CD4-positive, CD25-positive, alpha-beta regulatory T cell (primary cell): ENCODE results near the gene AP2A1. TPM values are rescaled to one million over a fixed set of nuclear protein-coding genes. Genes with fewer than 3 reads are reported as not detected.

Source experiments
- ATAC-seq, 2 donors: fragments of 150-1000 bp; cut with Tn5 transposase; one replicate each; pipeline ENCODE4 v1.10.0; 2021; ENCODE audit warnings: low read depth in 2 of 2, moderate number of reproducible peaks in 2 of 2, moderate library complexity in 1 of 2
- DNase-seq, 3 donors: peaks; one replicate each; pipeline versions ENCODE4 v3.0.0 to v3.0.0-alpha.2; 2012 to 2022; ENCODE audit warnings: mixed read lengths in 1 of 3
- H3K27ac ChIP-seq: one replicate; pipeline ENCODE4 v1.7.0; 2013; ENCODE audit warnings: mild to moderate bottlenecking, low read length; ENCODE audit not compliant: insufficient read depth, poor library complexity, severe bottlenecking
- H3K27me3 ChIP-seq: one replicate; pipeline ENCODE4 v1.7.0; 2013; ENCODE audit warnings: low read length; ENCODE audit not compliant: control insufficient read depth, insufficient read depth
- H3K36me3 ChIP-seq: one replicate; pipeline ENCODE4 v1.7.0; 2013; ENCODE audit warnings: mild to moderate bottlenecking, low read length, moderate library complexity; ENCODE audit not compliant: control insufficient read depth, insufficient read depth
- H3K4me1 ChIP-seq: 2 replicates; pipeline ENCODE4 v1.7.0; 2013; ENCODE audit warnings: mild to moderate bottlenecking, low read length; ENCODE audit not compliant: insufficient read depth, control insufficient read depth, poor library complexity, severe bottlenecking
- H3K4me3 ChIP-seq: one replicate; pipeline ENCODE4 v1.7.0; 2013; ENCODE audit warnings: low read depth, mild to moderate bottlenecking, low read length, moderate library complexity
- H3K9me3 ChIP-seq, 2 experiments: 1 replicate in 1 of 2; 2 replicates in 1 of 2; pipeline ENCODE4 v1.7.0; 2013; ENCODE audit warnings: low read length in 2 of 2, mild to moderate bottlenecking in 1 of 2, moderate library complexity in 1 of 2; ENCODE audit not compliant: control insufficient read depth in 2 of 2
- H3K27ac Mint-ChIP-seq, 3 donors: one replicate each; pipeline ENCODE4 v1.8.0; 2020 to 2022; ENCODE audit warnings: mild to moderate bottlenecking in 3 of 3, mixed read lengths in 3 of 3, moderate library complexity in 2 of 3
- H3K27me3 Mint-ChIP-seq: one replicate; pipeline ENCODE4 v1.8.0; 2022; ENCODE audit warnings: mild to moderate bottlenecking, mixed read lengths
- H3K36me3 Mint-ChIP-seq: one replicate; pipeline ENCODE4 v1.8.0; 2020; ENCODE audit warnings: mixed read lengths
- H3K4me1 Mint-ChIP-seq, 4 donors: one replicate each; pipeline ENCODE4 v1.8.0; 2020 to 2022; ENCODE audit warnings: mixed read lengths in 4 of 4, mild to moderate bottlenecking in 1 of 4
- H3K4me3 Mint-ChIP-seq, 4 donors: one replicate each; pipeline ENCODE4 v1.8.0; 2020 to 2022; ENCODE audit warnings: mild to moderate bottlenecking in 4 of 4, mixed read lengths in 4 of 4, moderate library complexity in 3 of 4
- H3K9me3 Mint-ChIP-seq, 7 donors: one replicate each; pipeline ENCODE4 v1.8.0; 2020 to 2022; ENCODE audit warnings: mixed read lengths in 7 of 7, mild to moderate bottlenecking in 3 of 7, moderate library complexity in 2 of 7
- polyA plus RNA-seq, 4 donors: library from polyadenylated mRNA; unstranded; fragments of 300-500 nt; fragmentation: Illumina TruSeq; gene quantifications; one replicate each; pipeline ENCODE4 v1.2.3, GENCODE V29; 2021
- total RNA-seq: library from RNA; stranded (reverse); gene quantifications from one replicate; pipeline ENCODE4 v1.2.3, GENCODE V29; 2022

Gene AP2A1
- total and polyA plus RNA-seq, 5 donors from 2014 or later: 5.2 to 49.5 (median 6.0) TPM

- peaks cover 0 to 26% (median 15%) of the 10 kb centered on the region in 4 donors for H3K4me1 Mint-ChIP-seq
- Histone ChIP-seq H3K4me3 (no peak overlapping the region), H3K36me3 (no peaks in the 10 kb centered on the region), H3K4me1 (no peaks in the 10 kb centered on the region), H3K27ac (no peak overlapping the region), H3K9me3 (no peaks in the 10 kb centered on the region), H3K27me3 (no peaks in the 10 kb centered on the region)
- no peak for DNase-seq
- peaks cover 0 to 2% (median 0%) of the 10 kb centered on the region in 7 donors for H3K9me3 Mint-ChIP-seq
- no peak overlapping the region for H3K4me3 Mint-ChIP-seq
- no peak for ATAC-seq
- peaks cover 16% of the 10 kb centered on the region for H3K36me3 Mint-ChIP-seq
- no peaks in the 10 kb centered on the region for H3K27me3 Mint-ChIP-seq
- H3K27ac Mint-ChIP-seq: no peak overlapping the region
Measured at GRCh38 chr19:49774969-49775368, 8.2 kb downstream of the AP2A1 start.

GRCh38 chr19:49775742-49776370, 9.1 kb downstream of the AP2A1 start:
- Mint-ChIP-seq H3K36me3 (peaks cover 25% of the 10 kb centered on the region), H3K4me3 (no peak overlapping the region), H3K27ac (peak overlapping the region in 1 of 3 donors; percentile 14), H3K9me3 (peaks cover 0 to 2% (median 0%) of the 10 kb centered on the region in 7 donors), H3K4me1 (peaks cover 0 to 28% (median 18%) of the 10 kb centered on the region in 4 donors), H3K27me3 (no peaks in the 10 kb centered on the region)
- H3K27ac ChIP-seq: no peak overlapping the region
- H3K4me3 ChIP-seq: no peak overlapping the region
- no peaks in the 10 kb centered on the region for H3K4me1 ChIP-seq
- H3K36me3 ChIP-seq: no peaks in the 10 kb centered on the region
- H3K27me3 ChIP-seq: no peaks in the 10 kb centered on the region
- ATAC-seq (no peak), DNase-seq (peak in 1 of 3 donors; percentile 15)
- no peaks in the 10 kb centered on the region for H3K9me3 ChIP-seq

GRCh38 chr19:49776371-49776764, 9.6 kb downstream of the AP2A1 start:
- Mint-ChIP-seq H3K9me3 (peaks cover 0 to 2% (median 0%) of the 10 kb centered on the region in 7 donors), H3K4me1 (peaks cover 0 to 28% (median 18%) of the 10 kb centered on the region in 4 donors), H3K4me3 (no peak overlapping the region), H3K27me3 (no peaks in the 10 kb centered on the region), H3K36me3 (peaks cover 26% of the 10 kb centered on the region), H3K27ac (peak overlapping the region in 1 of 3 donors; percentile 14)
- Histone ChIP-seq H3K36me3 (no peaks in the 10 kb centered on the region), H3K27ac (no peak overlapping the region), H3K4me3 (no peak overlapping the region), H3K4me1 (no peaks in the 10 kb centered on the region), H3K27me3 (no peaks in the 10 kb centered on the region), H3K9me3 (no peaks in the 10 kb centered on the region)
- DNase-seq: no peak
- no peak for ATAC-seq

GRCh38 chr19:49779731-49780555, 13.1 kb downstream of the AP2A1 start:
- Histone ChIP-seq H3K4me3 (no peak overlapping the region), H3K27ac (no peak overlapping the region), H3K27me3 (no peaks in the 10 kb centered on the region), H3K36me3 (peaks cover 20% of the 10 kb centered on the region), H3K4me1 (no peaks in the 10 kb centered on the region), H3K9me3 (no peaks in the 10 kb centered on the region)
- no peaks in the 10 kb centered on the region for H3K27me3 Mint-ChIP-seq
- ATAC-seq: no peak
- H3K36me3 Mint-ChIP-seq: peaks cover 29% of the 10 kb centered on the region
- H3K9me3 Mint-ChIP-seq: peaks cover 0 to 2% (median 0%) of the 10 kb centered on the region in 7 donors
- peak in 1 of 3 donors; percentile 16 for DNase-seq
- H3K27ac Mint-ChIP-seq: peak overlapping the region in 2 of 3 donors; percentile 81 to 88
- peaks cover 0 to 15% (median 12%) of the 10 kb centered on the region in 4 donors for H3K4me1 Mint-ChIP-seq
- H3K4me3 Mint-ChIP-seq: no peak overlapping the region

GRCh38 chr19:49780861-49781260, 14.1 kb downstream of the AP2A1 start:
- no peak overlapping the region for H3K4me3 ChIP-seq

GRCh38 chr19:49781394-49781793, 14.6 kb downstream of the AP2A1 start:
- DNase-seq (no peak), ATAC-seq (no peak)
- Mint-ChIP-seq H3K4me1 (peaks cover 0 to 15% (median 10%) of the 10 kb centered on the region in 4 donors), H3K27me3 (no peaks in the 10 kb centered on the region), H3K36me3 (peaks cover 34% of the 10 kb centered on the region), H3K27ac (peak overlapping the region in 2 of 3 donors; percentile 75 to 81), H3K9me3 (peaks cover 0 to 2% (median 0%) of the 10 kb centered on the region in 7 donors), H3K4me3 (no peak overlapping the region)
- H3K36me3 ChIP-seq: peaks cover 22% of the 10 kb centered on the region
- H3K27me3 ChIP-seq: no peaks in the 10 kb centered on the region
- no peaks in the 10 kb centered on the region for H3K4me1 ChIP-seq
- no peak overlapping the region for H3K27ac ChIP-seq
- H3K4me3 ChIP-seq: no peak overlapping the region
- no peaks in the 10 kb centered on the region for H3K9me3 ChIP-seq

More at GRCh38 chr19:49780861-49781260, 14.1 kb downstream of the AP2A1 start:
- Histone ChIP-seq H3K27me3 (no peaks in the 10 kb centered on the region), H3K9me3 (no peaks in the 10 kb centered on the region), H3K36me3 (peaks cover 22% of the 10 kb centered on the region), H3K27ac (no peak overlapping the region), H3K4me1 (no peaks in the 10 kb centered on the region)
- H3K36me3 Mint-ChIP-seq: peaks cover 34% of the 10 kb centered on the region
- peaks cover 0 to 2% (median 0%) of the 10 kb centered on the region in 7 donors for H3K9me3 Mint-ChIP-seq
- H3K27ac Mint-ChIP-seq: peak overlapping the region; percentile 71 to 81 (median 75)
- no peaks in the 10 kb centered on the region for H3K27me3 Mint-ChIP-seq
- DNase-seq (no peak), ATAC-seq (no peak)
- no peak overlapping the region for H3K4me3 Mint-ChIP-seq
- H3K4me1 Mint-ChIP-seq: peaks cover 0 to 15% (median 12%) of the 10 kb centered on the region in 4 donors

- H3K27me3 ChIP-seq: no peaks in the 10 kb centered on the region
- Mint-ChIP-seq H3K36me3 (peaks cover 36% of the 10 kb centered on the region), H3K4me1 (peaks cover 0 to 15% (median 10%) of the 10 kb centered on the region in 4 donors), H3K4me3 (no peak overlapping the region), H3K27me3 (no peaks in the 10 kb centered on the region), H3K27ac (no peak overlapping the region), H3K9me3 (peaks cover 0 to 2% (median 0%) of the 10 kb centered on the region in 7 donors)
- no peak overlapping the region for H3K27ac ChIP-seq
- H3K36me3 ChIP-seq: peaks cover 22% of the 10 kb centered on the region
- DNase-seq (no peak), ATAC-seq (no peak)
- no peak overlapping the region for H3K4me3 ChIP-seq
- no peaks in the 10 kb centered on the region for H3K4me1 ChIP-seq
- H3K9me3 ChIP-seq: no peaks in the 10 kb centered on the region
Measured at GRCh38 chr19:49782515-49782914, 15.7 kb downstream of the AP2A1 start.
